A549 (cell line): ENCODE measurements around the gene CA11. TPM values are rescaled to one million over a fixed set of nuclear protein-coding genes. Genes with fewer than 3 reads are reported as not detected.

ENCODE experiments used
- ATAC-seq, 2 experiments: fragments of 200-7000 bp in 1 of 2; fragments of >200 bp in 1 of 2; cut with Nextera tagmentation in 1 of 2; cut with Tn5 transposase in 1 of 2; 3 replicates each; pipeline versions ENCODE4 v1.8.0 to v1.9.1; 2018 to 2020; ENCODE audit warnings: mild to moderate bottlenecking in 1 of 2, moderate library complexity in 1 of 2
- CTCF ChIA-PET: fragments of 300-600 bp; sonication (Branson Sonifier 250); formaldehyde crosslinking; extraction: SDS; loops from one replicate; lab custom pipeline; 2021; ENCODE audit warnings: antibody characterized with exemption, inconsistent platforms; lab: Yijun Ruan, JAX
- POLR2A ChIA-PET: fragments of 350-600 bp; formaldehyde crosslinking; extraction: SDS; loops from one replicate; lab custom pipeline; 2021; ENCODE audit warnings: antibody characterized with exemption, inconsistent platforms; lab: Yijun Ruan, JAX
- DNase-seq, 2 experiments: peaks; one replicate each; pipeline versions ENCODE4 v3.0.0 to v3.0.0-alpha.2; 2011 to 2016; ENCODE audit warnings: low read depth in 1 of 2, low spot score in 1 of 2
- FAIRE-seq: peaks from 2 replicates; lab custom pipeline; 2011; peaks lifted over from hg19 to GRCh38; lab: Jason Lieb, UNC
- H3K27ac ChIP-seq, 2 experiments: fragments of >200 bp; sonication (Bioruptor Twin); formaldehyde crosslinking; 3 replicates each; pipeline ENCODE4 v1.5.1; 2016 to 2017
- H3K4me1 ChIP-seq: fragments of >200 bp; sonication (Bioruptor Twin); formaldehyde crosslinking; 3 replicates; pipeline ENCODE4 v1.6.1; 2016
- H3K4me2 ChIP-seq: fragments of >200 bp; sonication (Bioruptor Twin); formaldehyde crosslinking; 3 replicates; pipeline ENCODE4 v1.6.1; 2016
- H3K4me3 ChIP-seq: fragments of >200 bp; sonication (Bioruptor Twin); formaldehyde crosslinking; 3 replicates; pipeline ENCODE4 v1.5.1; 2016
- H3K9me3 ChIP-seq: fragments of >200 bp; sonication (Bioruptor Twin); formaldehyde crosslinking; 3 replicates; pipeline ENCODE4 v1.6.1; 2016
- BHLHE40 ChIP-seq: IDR thresholded peaks from 2 replicates; pipeline ENCODE4 v1.6.1; 2012; ENCODE audit warnings: low read depth, low read length, inconsistent platforms
- CBX2 ChIP-seq: fragments of 200-600 bp; sonication (generic); IDR thresholded peaks from 2 replicates; pipeline ENCODE4 v1.6.1; 2016; ENCODE audit warnings: low read depth, mild to moderate bottlenecking, borderline replicate concordance
- ESRRA ChIP-seq: fragments of 150-350 bp; IDR thresholded peaks from 2 replicates; pipeline ENCODE4 v1.6.1; 2014; ENCODE audit warnings: mild to moderate bottlenecking, low read length, borderline replicate concordance
- FOSB ChIP-seq: fragments of 250-450 bp; sonication (Bioruptor Pico); IDR thresholded peaks from 2 replicates; pipeline ENCODE4 v1.5.0; 2020; ENCODE audit warnings: mild to moderate bottlenecking, moderate library complexity
- GATA3 ChIP-seq: IDR thresholded peaks from 2 replicates; pipeline ENCODE4 v1.6.1; 2012; ENCODE audit warnings: borderline replicate concordance
- HES2 ChIP-seq: fragments of >200 bp; sonication (Bioruptor Twin); formaldehyde crosslinking; IDR thresholded peaks from 2 replicates; pipeline ENCODE4 v1.6.1; 2016
- HEYL ChIP-seq: fragments of 250-450 bp; sonication (Bioruptor Pico); IDR thresholded peaks from 2 replicates; pipeline ENCODE4 v1.8.0; 2021; ENCODE audit warnings: mild to moderate bottlenecking, moderate library complexity
- JUNB ChIP-seq: fragments of >200 bp; sonication (Bioruptor Twin); formaldehyde crosslinking; IDR thresholded peaks from 2 replicates; pipeline ENCODE4 v1.6.1; 2016
- KDM1A ChIP-seq: fragments of 200-600 bp; sonication (generic); IDR thresholded peaks from 2 replicates; pipeline ENCODE4 v1.6.1; 2016; ENCODE audit warnings: low read depth, mild to moderate bottlenecking
- NPAS2 ChIP-seq: fragments of 250-450 bp; sonication (Bioruptor Pico); IDR thresholded peaks from 2 replicates; pipeline ENCODE4 v1.8.0; 2022; ENCODE audit warnings: mild to moderate bottlenecking, moderate library complexity, borderline replicate concordance
- NR3C1 ChIP-seq: fragments of >200 bp; sonication (Bioruptor Twin); formaldehyde crosslinking; IDR thresholded peaks from 3 replicates; pipeline ENCODE4 v1.6.1; 2017
- POLR2AphosphoS2 ChIP-seq: conservative IDR thresholded peaks from 2 replicates; pipeline ENCODE4 v1.6.1; 2012; ENCODE audit warnings: low read length, improper control_type of control experiment, inconsistent platforms
- RFX5 ChIP-seq: fragments of 450-650 bp; IDR thresholded peaks from 2 replicates; pipeline ENCODE4 v1.7.1; 2014; ENCODE audit warnings: antibody characterized with exemption, mild to moderate bottlenecking, moderate library complexity
- SMC3 ChIP-seq: fragments of >200 bp; sonication (Bioruptor Twin); formaldehyde crosslinking; IDR thresholded peaks from 3 replicates; pipeline ENCODE4 v1.6.1; 2018; ENCODE audit warnings: inconsistent platforms
- ZC3H11A ChIP-seq: fragments of 450-650 bp; IDR thresholded peaks from 2 replicates; pipeline ENCODE4 v1.6.1; 2014; ENCODE audit warnings: antibody characterized with exemption, mild to moderate bottlenecking
- WGBS: methylation state at CpG from one replicate; pipeline ENCODE4 v1.1.6; 2017; ENCODE audit errors: missing lambda C conversion rate; 5-methylcytosine and 5-hydroxymethylcytosine counted together
- polyA plus RNA-seq, 4 experiments: library from polyadenylated mRNA; depleted of rRNA in 3 of 4; stranded (reverse); fragments of >200 nt; fragmentation: RNase III in 1 of 4; extraction: RNeasy Plus Mini Kit Qiagen cat#74134 plus additional on column Dnase treatment in 1 of 4; gene quantifications; 2 replicates in 3 of 4; 3 replicates in 1 of 4; pipeline ENCODE4 v1.2.3, GENCODE V29; 2011 to 2017
- TF ChIP-seq, protein P1 (sequence below): IDR thresholded peaks from 2 replicates; pipeline ENCODE4 v1.6.1; 2012
- TF ChIP-seq, protein P2 (sequence below): IDR thresholded peaks from 2 replicates; pipeline ENCODE4 v1.6.1; 2012
- TF ChIP-seq, protein P3 (sequence below): fragments of >200 bp; sonication (Bioruptor Twin); formaldehyde crosslinking; IDR thresholded peaks from 3 replicates; pipeline ENCODE4 v1.6.1; 2016

CA11 gene
- polyA plus RNA-seq, 2 of the 4 experiments (the other 2 are of a cell fraction): 9.8 to 21.0 TPM

GRCh38 chr19:48678201-48678600 is 32.2 kb upstream of the CA11 start:
- H3K9me3 ChIP-seq: no peaks in the 10 kb centered on the region
- H3K4me2 ChIP-seq: no peak overlapping the region
- CTCF ChIA-PET: interaction anchor here (1.2 to 6.1 kb wide), 7 partner anchors 12 to 107 kb away, joined by 3 to 151 read pairs (median 8); partner anchors contain the start of gene FUT2
- POLR2A ChIA-PET: no interaction called here
- TF ChIP-seq NPAS2 (CRISPR knock-in tag): no peak
- no peak for TF ChIP-seq HES2
- no peak for TF ChIP-seq HEYL (CRISPR knock-in tag)
- TF ChIP-seq CBX2: no peak
- no peak for TF ChIP-seq ZC3H11A
- TF ChIP-seq GATA3: no peak
- TF ChIP-seq, protein P1, sequence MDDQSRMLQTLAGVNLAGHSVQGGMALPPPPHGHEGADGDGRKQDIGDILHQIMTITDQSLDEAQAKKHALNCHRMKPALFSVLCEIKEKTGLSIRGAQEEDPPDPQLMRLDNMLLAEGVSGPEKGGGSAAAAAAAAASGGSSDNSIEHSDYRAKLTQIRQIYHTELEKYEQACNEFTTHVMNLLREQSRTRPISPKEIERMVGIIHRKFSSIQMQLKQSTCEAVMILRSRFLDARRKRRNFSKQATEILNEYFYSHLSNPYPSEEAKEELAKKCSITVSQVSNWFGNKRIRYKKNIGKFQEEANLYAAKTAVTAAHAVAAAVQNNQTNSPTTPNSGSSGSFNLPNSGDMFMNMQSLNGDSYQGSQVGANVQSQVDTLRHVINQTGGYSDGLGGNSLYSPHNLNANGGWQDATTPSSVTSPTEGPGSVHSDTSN: no peak
- TF ChIP-seq SMC3: no peak
- no peak for TF ChIP-seq BHLHE40
- TF ChIP-seq, protein P2, sequence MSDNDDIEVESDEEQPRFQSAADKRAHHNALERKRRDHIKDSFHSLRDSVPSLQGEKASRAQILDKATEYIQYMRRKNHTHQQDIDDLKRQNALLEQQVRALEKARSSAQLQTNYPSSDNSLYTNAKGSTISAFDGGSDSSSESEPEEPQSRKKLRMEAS: no peak
- no peak for TF ChIP-seq ESRRA
- DNase-seq: no peak
- WGBS: 68% methylated on average over 4 of the region's 4 CpGs
- peaks cover 5% of the 10 kb centered on the region; the same call in 1 of the 3 replicates for H3K4me1 ChIP-seq
- no peak for FAIRE-seq
- no peak for ATAC-seq
- H3K4me3 ChIP-seq: no peak overlapping the region
- no peak overlapping the region for H3K27ac ChIP-seq

GRCh38 chr19:48676887-48677286 is 30.9 kb upstream of the CA11 start:
- Histone ChIP-seq H3K4me1 (peaks cover 5% of the 10 kb centered on the region; the same call in 1 of the 3 replicates), H3K27ac (no peak overlapping the region), H3K9me3 (no peaks in the 10 kb centered on the region), H3K4me2 (no peak overlapping the region), H3K4me3 (no peak overlapping the region)
- FAIRE-seq (no peak), ATAC-seq (no peak), DNase-seq (no peak)
- CTCF ChIA-PET: interaction anchor here (0.9 to 6.1 kb wide), 15 partner anchors 12 to 294 kb away, joined by 3 to 151 read pairs (median 4); partner anchors contain the start of gene FUT2
- POLR2A ChIA-PET: interaction anchor here (0.6 kb wide), 1 partner anchor 21 kb away, joined by 3 read pairs; no protein-coding TSS in a partner anchor
- TF ChIP-seq RFX5: no peak
- WGBS: 84% methylated on average over 13 of the region's 13 CpGs

- Histone ChIP-seq H3K4me1 (peaks cover 5% of the 10 kb centered on the region; the same call in 1 of the 3 replicates), H3K27ac (no peak overlapping the region)
- no peak for TF ChIP-seq KDM1A
- no peak for TF ChIP-seq FOSB (CRISPR knock-in tag)
- TF ChIP-seq POLR2AphosphoS2: no peak
- TF ChIP-seq, protein P3, sequence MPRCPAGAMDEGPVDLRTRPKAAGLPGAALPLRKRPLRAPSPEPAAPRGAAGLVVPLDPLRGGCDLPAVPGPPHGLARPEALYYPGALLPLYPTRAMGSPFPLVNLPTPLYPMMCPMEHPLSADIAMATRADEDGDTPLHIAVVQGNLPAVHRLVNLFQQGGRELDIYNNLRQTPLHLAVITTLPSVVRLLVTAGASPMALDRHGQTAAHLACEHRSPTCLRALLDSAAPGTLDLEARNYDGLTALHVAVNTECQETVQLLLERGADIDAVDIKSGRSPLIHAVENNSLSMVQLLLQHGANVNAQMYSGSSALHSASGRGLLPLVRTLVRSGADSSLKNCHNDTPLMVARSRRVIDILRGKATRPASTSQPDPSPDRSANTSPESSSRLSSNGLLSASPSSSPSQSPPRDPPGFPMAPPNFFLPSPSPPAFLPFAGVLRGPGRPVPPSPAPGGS: no peak
- no peak for TF ChIP-seq NR3C1
- no peak for TF ChIP-seq JUNB
- TF ChIP-seq, all 56 proteins: peak for 0
- POLR2A ChIA-PET: interaction anchor here (0.6 kb wide), 1 partner anchor 20 kb away, joined by 3 read pairs; no protein-coding TSS in a partner anchor
- H3K4me3 ChIP-seq: no peak overlapping the region
- H3K9me3 ChIP-seq: no peaks in the 10 kb centered on the region
- CTCF ChIA-PET: interaction anchor here (0.8 to 6.1 kb wide), 16 partner anchors 12 to 165 kb away, joined by 3 to 151 read pairs (median 8); partner anchors contain the start of genes FUT2 and HSD17B14
- FAIRE-seq (no peak), DNase-seq (no peak), ATAC-seq (no peak)
- 71% methylated on average over 17 of the region's 17 CpGs for WGBS
- H3K4me2 ChIP-seq: no peak overlapping the region
Observed at GRCh38 chr19:48676487-48676886, 30.5 kb upstream of the CA11 start.
